HG02678 (cell line): ENCODE data around the gene CLBA1.
"Not testable (repeated sequence)": the region's sequence is repeated elsewhere in the genome, so short reads cannot be mapped to it uniquely, and the experiment has no call there.

ENCODE experiments used
- ATAC-seq: cut with Tn5 transposase; IDR thresholded peaks from one replicate; pipeline ENCODE4 v1.9.1; 2021; ENCODE audit warnings: mild to moderate bottlenecking, moderate library complexity; ENCODE audit not compliant: unreplicated experiment

Gene CLBA1

GRCh38 chr14:104947881-104948735 is 37.5 kb upstream of the CLBA1 start:
- not testable (repeated sequence) for ATAC-seq

GRCh38 chr14:104948736-104949031 is 36.9 kb upstream of the CLBA1 start:
- ATAC-seq: no peak

GRCh38 chr14:104949406-104949955 is 36.1 kb upstream of the CLBA1 start:
- ATAC-seq: not testable (repeated sequence)

GRCh38 chr14:104950021-104950420 is 35.6 kb upstream of the CLBA1 start:
- no peak for ATAC-seq

GRCh38 chr14:104950701-104951100 is 34.9 kb upstream of the CLBA1 start:
- not testable (repeated sequence) for ATAC-seq

- ATAC-seq: not testable (repeated sequence)
These were observed 33.5 kb upstream of the CLBA1 start for GRCh38 chr14:104951863-104952657.

- no peak for ATAC-seq
These were observed 32.5 kb upstream of the CLBA1 start for GRCh38 chr14:104953097-104953496.

GRCh38 chr14:104953896-104954656 is 31.5 kb upstream of the CLBA1 start:
- no peak for ATAC-seq

GRCh38 chr14:104954746-104955395 is 30.7 kb upstream of the CLBA1 start:
- ATAC-seq: no peak

- no peak for ATAC-seq
These were observed 30.2 kb upstream of the CLBA1 start for GRCh38 chr14:104955396-104955770.

GRCh38 chr14:104956290-104956890 is 29.2 kb upstream of the CLBA1 start:
- no peak for ATAC-seq

- no peak for ATAC-seq
These were observed 28.2 kb upstream of the CLBA1 start for GRCh38 chr14:104957146-104958113.

GRCh38 chr14:104964546-104964945 is 21.0 kb upstream of the CLBA1 start:
- no peak for ATAC-seq

GRCh38 chr14:104965561-104966231 is 19.9 kb upstream of the CLBA1 start:
- no peak for ATAC-seq

- no peak for ATAC-seq
These were observed 19.2 kb upstream of the CLBA1 start for GRCh38 chr14:104966261-104966865.

GRCh38 chr14:104966981-104967385 is 18.6 kb upstream of the CLBA1 start:
- no peak for ATAC-seq

GRCh38 chr14:104967386-104968152 is 18.0 kb upstream of the CLBA1 start:
- ATAC-seq: no peak
